Bronchial smooth muscle cell (primary cell): ENCODE results near the gene SAT1. TPM values are rescaled to one million over a fixed set of nuclear protein-coding genes. Genes with fewer than 3 reads are reported as not detected.

Experiments used
- total RNA-seq: library from RNA; depleted of rRNA; stranded (reverse); fragments of >200 nt; gene quantifications from 2 replicates; pipeline ENCODE4 v1.2.1, GENCODE V29; 2014

SAT1 gene
- 128 and 137 TPM in 2 replicates for total RNA-seq

GRCh38 chrX:23782863-23783588 lies at the start of gene SAT1:
SAT1 (plus strand) TSS chrX:23783173; CDS start chrX:23783352, 179 bp downstream.

GRCh38 chrX:23742697-23743622 lies 40.0 kb upstream of the SAT1 start, which contains the start of gene ACOT9:
ACOT9 (minus strand) TSS chrX:23743276; CDS start chrX:23743144, 132 bp downstream.

Other genes starting within 250 kb of the SAT1 start
- gene PRDX4, start 115.7 kb upstream of the SAT1 start, total RNA-seq = 225 and 226 TPM in 2 replicates
- 27.0 and 41.5 TPM in 2 replicates for gene ACOT9, start 39.9 kb upstream of the SAT1 start, total RNA-seq
- gene APOO, start 124.8 kb downstream of the SAT1 start, total RNA-seq = 5.1 and 7.4 TPM in 2 replicates
- gene CXorf58, start 124.8 kb downstream of the SAT1 start, total RNA-seq = under 0.01 TPM in 2 replicates
- 6.1 and 8.2 TPM in 2 replicates for gene KLHL15, start 244.0 kb downstream of the SAT1 start, total RNA-seq